D721Med (cell line): ENCODE data around the gene C1GALT1C1L.
"Not testable (repeated sequence)": the region's sequence is repeated elsewhere in the genome, so short reads cannot be mapped to it uniquely, and the experiment has no call there.

ENCODE experiments used
- DNase-seq: peaks from one replicate; pipeline ENCODE4 v3.0.0; 2011; ENCODE audit warnings: low spot score; ENCODE audit not compliant: insufficient read length
- FAIRE-seq: peaks from 2 replicates; lab custom pipeline; 2011; peaks lifted over from hg19 to GRCh38; lab: Jason Lieb, UNC
- TF ChIP-seq, protein P1 (sequence below): IDR thresholded peaks from 2 replicates; pipeline ENCODE4 v1.5.1; 2012; ENCODE audit warnings: mild to moderate bottlenecking, control low read depth; ENCODE audit not compliant: insufficient read depth; ENCODE audit errors: missing control alignments

The C1GALT1C1L gene

DNA sequence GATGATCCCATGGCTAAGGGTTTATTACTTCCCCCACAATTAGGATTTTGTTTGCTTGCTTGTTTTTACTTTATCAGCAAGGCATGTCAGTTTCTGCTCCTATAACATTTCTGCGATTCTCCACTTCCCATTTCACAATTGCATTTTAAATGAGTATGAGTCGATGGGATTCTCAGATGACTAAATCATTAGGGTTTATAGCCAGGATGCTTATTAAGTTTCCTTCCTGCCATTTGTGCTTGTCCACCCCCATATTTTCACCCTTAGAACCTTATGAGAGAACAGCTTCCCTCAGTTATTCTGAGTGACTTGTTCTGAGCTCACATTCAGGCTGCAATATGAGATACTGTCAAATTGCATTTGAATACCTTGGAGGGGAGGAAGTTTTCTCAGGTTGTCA is 37.9 kb upstream of the C1GALT1C1L start:
- TF ChIP-seq, protein P1, sequence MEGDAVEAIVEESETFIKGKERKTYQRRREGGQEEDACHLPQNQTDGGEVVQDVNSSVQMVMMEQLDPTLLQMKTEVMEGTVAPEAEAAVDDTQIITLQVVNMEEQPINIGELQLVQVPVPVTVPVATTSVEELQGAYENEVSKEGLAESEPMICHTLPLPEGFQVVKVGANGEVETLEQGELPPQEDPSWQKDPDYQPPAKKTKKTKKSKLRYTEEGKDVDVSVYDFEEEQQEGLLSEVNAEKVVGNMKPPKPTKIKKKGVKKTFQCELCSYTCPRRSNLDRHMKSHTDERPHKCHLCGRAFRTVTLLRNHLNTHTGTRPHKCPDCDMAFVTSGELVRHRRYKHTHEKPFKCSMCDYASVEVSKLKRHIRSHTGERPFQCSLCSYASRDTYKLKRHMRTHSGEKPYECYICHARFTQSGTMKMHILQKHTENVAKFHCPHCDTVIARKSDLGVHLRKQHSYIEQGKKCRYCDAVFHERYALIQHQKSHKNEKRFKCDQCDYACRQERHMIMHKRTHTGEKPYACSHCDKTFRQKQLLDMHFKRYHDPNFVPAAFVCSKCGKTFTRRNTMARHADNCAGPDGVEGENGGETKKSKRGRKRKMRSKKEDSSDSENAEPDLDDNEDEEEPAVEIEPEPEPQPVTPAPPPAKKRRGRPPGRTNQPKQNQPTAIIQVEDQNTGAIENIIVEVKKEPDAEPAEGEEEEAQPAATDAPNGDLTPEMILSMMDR, result no peak
- DNase-seq (no peak), FAIRE-seq (no peak)

DNA sequence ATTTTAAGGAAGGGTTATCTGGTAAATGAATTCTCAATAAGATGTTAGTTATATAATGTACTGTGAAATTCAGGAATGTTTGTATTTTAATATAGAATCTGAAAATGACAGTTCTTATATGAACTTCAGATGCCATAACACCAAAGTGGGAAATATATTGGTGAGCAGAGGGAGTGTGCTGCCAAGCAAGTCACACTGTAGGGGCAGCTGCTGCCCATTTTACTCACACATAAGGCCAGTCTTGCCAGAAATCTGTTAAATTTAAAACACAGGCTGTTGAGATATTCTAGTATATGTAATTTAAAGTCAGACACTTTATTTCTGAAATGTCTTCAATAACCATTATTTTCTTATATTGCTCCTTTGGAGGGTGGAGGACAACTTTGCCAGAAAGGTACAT is 34.6 kb upstream of the C1GALT1C1L start:
- no peak for FAIRE-seq
- TF ChIP-seq, protein P1, result no peak
- no peak for DNase-seq

DNA sequence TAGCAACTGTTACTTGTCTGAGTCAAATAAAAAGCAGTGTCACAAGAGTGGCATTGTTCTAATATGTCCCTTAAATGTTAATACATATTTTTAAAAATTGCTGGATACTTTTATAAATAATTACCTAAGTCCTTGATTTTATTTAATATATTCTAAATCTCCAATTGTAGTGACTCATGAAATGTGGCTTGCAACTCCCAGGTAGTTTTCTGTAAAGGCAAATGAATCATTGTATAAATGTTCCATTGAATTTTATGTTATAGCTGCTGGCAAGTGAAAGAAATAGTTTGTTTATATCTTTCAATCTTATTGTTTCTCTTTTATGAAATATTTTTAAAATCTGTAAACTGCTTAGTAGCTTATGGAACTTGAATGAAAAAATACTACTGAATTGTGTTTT is 32.7 kb upstream of the C1GALT1C1L start:
- FAIRE-seq, result no peak
- TF ChIP-seq, protein P1, result no peak
- DNase-seq, result no peak

DNA sequence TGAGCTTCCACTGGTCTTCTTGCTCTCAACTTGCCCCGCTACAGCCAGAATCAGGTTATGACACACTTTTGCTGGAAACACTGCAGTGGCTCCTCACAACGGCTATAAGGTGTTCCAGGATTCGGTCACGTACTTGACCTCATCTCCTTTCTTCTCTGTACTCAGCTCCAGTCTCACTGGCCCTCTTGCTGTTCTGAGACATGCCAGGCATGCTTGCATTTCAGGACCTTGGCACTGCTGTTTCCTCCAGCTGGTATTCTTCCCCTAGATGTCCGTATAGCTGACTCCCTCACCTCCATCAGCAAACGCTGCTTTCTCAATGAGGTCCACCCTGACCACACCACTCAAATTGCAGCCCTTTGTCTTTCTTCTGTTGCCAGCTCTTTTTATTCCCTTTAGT is 31.9 kb upstream of the C1GALT1C1L start:
- no peak for DNase-seq
- TF ChIP-seq, protein P1, result no peak
- FAIRE-seq, result no peak

DNA sequence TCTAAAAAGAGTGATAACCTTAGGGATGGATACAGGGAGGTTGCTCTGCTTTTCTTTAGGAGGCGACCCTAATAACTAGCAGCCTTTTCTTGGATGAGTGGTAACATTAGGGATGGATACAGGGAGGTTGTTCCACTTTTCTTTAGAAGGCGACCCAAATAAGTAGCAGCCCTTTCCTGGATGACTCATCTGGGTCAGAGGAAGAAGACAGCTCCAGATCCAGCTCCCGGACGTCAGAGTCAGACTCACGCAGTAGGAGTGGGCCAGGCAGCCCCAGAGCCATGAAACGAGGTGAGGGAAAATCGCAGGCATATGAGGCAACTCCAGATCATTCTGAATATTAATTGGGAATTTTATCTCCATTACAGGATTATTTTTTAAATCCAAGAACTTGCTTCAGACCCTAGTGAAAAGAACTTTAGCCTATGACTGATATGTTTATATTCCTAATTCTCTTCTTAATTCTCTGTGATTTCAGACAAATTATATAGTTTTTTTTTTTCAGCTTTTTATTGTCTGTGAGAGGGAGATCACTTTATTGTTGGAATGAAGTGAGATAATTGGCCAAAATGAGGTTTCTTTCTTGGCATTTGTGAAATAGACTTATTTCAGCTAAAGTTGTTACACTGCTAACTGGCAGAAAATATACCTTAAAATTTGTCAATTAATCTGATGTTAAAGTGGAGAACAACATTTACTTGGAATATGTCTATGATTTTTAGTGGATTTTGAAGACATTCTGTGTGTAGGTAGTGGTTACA is 31.2 kb upstream of the C1GALT1C1L start:
- TF ChIP-seq, protein P1, result no peak
- DNase-seq (no peak), FAIRE-seq (no peak)

DNA sequence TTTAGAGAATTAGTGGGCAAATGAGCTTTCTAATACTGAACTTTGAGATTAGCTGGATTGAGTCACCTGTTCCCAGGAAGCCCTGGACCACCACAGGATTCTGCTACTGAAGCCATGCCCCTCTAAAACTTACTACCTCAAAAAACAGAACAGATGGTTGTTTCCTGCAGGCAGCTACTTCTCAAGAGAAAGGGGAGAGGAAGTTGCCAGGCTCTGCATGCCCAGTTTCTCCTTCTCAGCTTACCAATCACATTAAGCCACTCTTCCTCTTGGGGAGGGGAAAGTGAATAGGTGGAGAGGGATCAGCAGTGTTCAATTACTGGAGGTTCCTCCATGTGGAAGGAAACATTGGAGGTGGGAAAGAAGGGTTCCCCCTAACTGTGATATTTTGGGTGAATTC is 24.9 kb upstream of the C1GALT1C1L start:
- TF ChIP-seq, protein P1, result no peak
- FAIRE-seq, result no peak
- no peak for DNase-seq

DNA sequence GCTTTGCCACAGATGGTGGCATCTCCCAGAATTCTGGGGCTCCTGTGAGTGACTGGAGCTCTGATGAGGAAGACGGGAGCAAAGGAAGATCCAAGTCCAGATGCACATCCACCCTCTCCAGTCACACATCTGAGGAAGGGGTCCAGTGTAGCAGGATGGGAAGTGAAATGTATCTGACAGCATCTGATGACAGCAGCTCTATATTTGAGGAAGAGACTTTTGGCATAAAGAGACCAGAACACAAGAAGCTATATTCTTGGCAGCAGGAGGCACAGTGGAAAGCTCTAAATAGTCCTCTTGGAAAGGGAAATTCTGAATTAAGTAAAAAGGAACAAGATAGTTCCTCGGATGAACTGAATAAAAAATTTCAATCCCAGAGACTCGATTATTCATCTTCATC is 23.5 kb upstream of the C1GALT1C1L start:
- TF ChIP-seq, protein P1, result no peak
- FAIRE-seq, result no peak
- DNase-seq, result no peak

DNA sequence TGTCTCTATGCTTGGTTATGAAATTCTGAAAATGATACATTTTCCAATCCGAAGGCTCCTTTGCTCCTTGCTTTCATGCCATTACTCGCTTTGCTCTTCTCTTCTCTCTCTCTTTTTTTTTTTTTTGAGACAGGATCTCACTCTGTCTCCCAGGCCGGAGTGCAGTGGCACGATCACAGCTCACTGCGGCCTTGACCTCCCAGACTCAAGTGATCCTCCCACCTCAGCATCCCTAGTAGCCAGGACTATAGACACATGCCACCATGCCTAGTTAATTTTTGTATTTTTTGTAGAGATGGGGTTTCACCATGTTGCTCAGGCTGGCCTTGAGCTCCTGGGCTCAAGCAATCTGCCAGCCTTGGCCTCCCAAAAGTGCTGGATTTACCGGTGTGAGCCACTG is 21.9 kb upstream of the C1GALT1C1L start:
- not testable (repeated sequence) for DNase-seq, FAIRE-seq
